GM12878 (cell line): ENCODE results near the gene MAGIX.

Source experiments
- BRCA1 ChIP-seq: IDR thresholded peaks from 2 replicates; pipeline ENCODE4 v1.6.1; 2011; ENCODE audit warnings: low read depth, low read length, improper control_type of control experiment
- EZH2 ChIP-seq: IDR thresholded peaks from 2 replicates; pipeline ENCODE4 v1.6.1; 2012; ENCODE audit warnings: low read depth, mild to moderate bottlenecking, control low read depth, inconsistent platforms, low read length, borderline replicate concordance; ENCODE audit not compliant: control insufficient read depth
- JUNB ChIP-seq: IDR thresholded peaks from 2 replicates; pipeline ENCODE4 v1.6.1; 2016; ENCODE audit warnings: antibody characterized with exemption, mild to moderate bottlenecking
- NRF1 ChIP-seq: conservative IDR thresholded peaks from 2 replicates; pipeline ENCODE4 v1.6.1; 2011; ENCODE audit warnings: mild to moderate bottlenecking, low read depth, low read length, improper control_type of control experiment
- PBX3 ChIP-seq: IDR thresholded peaks from 2 replicates; pipeline ENCODE4 v1.6.1; 2011; ENCODE audit warnings: mild to moderate bottlenecking, low read depth, low read length, moderate library complexity; ENCODE audit not compliant: insufficient replicate concordance
- POLR2AphosphoS5 ChIP-seq: IDR thresholded peaks from 2 replicates; pipeline ENCODE4 v1.6.1; 2011; ENCODE audit warnings: mild to moderate bottlenecking, low read length, inconsistent platforms
- TBL1XR1 ChIP-seq: IDR thresholded peaks from 2 replicates; pipeline ENCODE4 v1.6.1; 2012; ENCODE audit warnings: low read depth, low read length, improper control_type of control experiment
- ZBTB40 ChIP-seq: fragments of 450-650 bp; IDR thresholded peaks from 2 replicates; pipeline ENCODE4 v1.6.1; 2016; ENCODE audit warnings: mild to moderate bottlenecking, moderate library complexity, borderline replicate concordance
- TF ChIP-seq, protein P1 (sequence below), 3 experiments: IDR thresholded peaks in 2 of 3; conservative IDR thresholded peaks in 1 of 3; 2 replicates each; pipeline ENCODE4 v1.5.1; 2011; ENCODE audit warnings: low read depth in 3 of 3, low read length in 3 of 3, mild to moderate bottlenecking in 3 of 3, control low read depth in 2 of 3, moderate library complexity in 2 of 3, inconsistent platforms in 1 of 3, mixed read lengths in 1 of 3; ENCODE audit not compliant: control insufficient read depth in 2 of 3, insufficient read depth in 1 of 3; ENCODE audit errors: extremely low read depth in 1 of 3
- TF ChIP-seq, protein P2 (sequence below): IDR thresholded peaks from 2 replicates; pipeline ENCODE4 v1.6.1; 2012; ENCODE audit warnings: low read length, inconsistent platforms

DNA sequence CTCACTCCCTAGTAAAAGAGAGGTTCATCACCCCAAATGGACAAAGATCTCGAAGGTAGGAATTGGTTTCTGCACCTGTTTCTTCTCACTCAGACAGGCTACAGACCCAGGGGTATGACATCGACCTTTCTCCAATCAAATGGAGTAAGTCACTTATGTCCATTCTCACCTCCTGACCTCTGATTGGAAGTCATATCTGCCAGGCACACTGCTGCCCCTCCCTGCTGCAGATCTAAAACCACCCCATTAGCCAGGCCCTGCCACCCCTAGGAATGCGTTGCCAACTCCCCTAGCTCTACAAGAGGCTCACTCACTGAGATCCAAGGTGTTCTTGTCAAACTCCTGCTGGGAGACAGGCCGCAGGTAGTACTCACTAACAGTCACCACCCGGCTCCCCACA is 45.8 kb upstream of the MAGIX start:
- TF ChIP-seq EZH2 (no peak), ZBTB40 (no peak), POLR2AphosphoS5 (no peak), NRF1 (no peak), TBL1XR1 (no peak), BRCA1 (no peak), PBX3 (no peak), JUNB (no peak)
- TF ChIP-seq, protein P1, sequence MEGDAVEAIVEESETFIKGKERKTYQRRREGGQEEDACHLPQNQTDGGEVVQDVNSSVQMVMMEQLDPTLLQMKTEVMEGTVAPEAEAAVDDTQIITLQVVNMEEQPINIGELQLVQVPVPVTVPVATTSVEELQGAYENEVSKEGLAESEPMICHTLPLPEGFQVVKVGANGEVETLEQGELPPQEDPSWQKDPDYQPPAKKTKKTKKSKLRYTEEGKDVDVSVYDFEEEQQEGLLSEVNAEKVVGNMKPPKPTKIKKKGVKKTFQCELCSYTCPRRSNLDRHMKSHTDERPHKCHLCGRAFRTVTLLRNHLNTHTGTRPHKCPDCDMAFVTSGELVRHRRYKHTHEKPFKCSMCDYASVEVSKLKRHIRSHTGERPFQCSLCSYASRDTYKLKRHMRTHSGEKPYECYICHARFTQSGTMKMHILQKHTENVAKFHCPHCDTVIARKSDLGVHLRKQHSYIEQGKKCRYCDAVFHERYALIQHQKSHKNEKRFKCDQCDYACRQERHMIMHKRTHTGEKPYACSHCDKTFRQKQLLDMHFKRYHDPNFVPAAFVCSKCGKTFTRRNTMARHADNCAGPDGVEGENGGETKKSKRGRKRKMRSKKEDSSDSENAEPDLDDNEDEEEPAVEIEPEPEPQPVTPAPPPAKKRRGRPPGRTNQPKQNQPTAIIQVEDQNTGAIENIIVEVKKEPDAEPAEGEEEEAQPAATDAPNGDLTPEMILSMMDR (IDR thresholded peaks at IDR 0.05 in 2 of 3, conservative IDR thresholded peaks at IDR 0.05 in 1 of 3; ENCODE audit: control insufficient read depth in 2 of 3, extremely low read depth in 1 of 3, insufficient read depth in 1 of 3, low read depth in 3 of 3, low read length in 3 of 3), result no peak
- TF ChIP-seq, protein P2, sequence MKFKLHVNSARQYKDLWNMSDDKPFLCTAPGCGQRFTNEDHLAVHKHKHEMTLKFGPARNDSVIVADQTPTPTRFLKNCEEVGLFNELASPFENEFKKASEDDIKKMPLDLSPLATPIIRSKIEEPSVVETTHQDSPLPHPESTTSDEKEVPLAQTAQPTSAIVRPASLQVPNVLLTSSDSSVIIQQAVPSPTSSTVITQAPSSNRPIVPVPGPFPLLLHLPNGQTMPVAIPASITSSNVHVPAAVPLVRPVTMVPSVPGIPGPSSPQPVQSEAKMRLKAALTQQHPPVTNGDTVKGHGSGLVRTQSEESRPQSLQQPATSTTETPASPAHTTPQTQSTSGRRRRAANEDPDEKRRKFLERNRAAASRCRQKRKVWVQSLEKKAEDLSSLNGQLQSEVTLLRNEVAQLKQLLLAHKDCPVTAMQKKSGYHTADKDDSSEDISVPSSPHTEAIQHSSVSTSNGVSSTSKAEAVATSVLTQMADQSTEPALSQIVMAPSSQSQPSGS, result no peak
